ENCODE measurements around the gene PIK3C2A. TPM values are rescaled to one million over a fixed set of nuclear protein-coding genes. Genes with fewer than 3 reads are reported as not detected.
"Not testable (repeated sequence)": the region's sequence is repeated elsewhere in the genome, so short reads cannot be mapped to it uniquely, and the experiment has no call there.

Gene PIK3C2A
- total and polyA plus RNA-seq, 2 donors (not counting 3 experiments of a cell fraction or from before 2014, with no cell fraction given): 33.7 to 142 TPM

DNA sequence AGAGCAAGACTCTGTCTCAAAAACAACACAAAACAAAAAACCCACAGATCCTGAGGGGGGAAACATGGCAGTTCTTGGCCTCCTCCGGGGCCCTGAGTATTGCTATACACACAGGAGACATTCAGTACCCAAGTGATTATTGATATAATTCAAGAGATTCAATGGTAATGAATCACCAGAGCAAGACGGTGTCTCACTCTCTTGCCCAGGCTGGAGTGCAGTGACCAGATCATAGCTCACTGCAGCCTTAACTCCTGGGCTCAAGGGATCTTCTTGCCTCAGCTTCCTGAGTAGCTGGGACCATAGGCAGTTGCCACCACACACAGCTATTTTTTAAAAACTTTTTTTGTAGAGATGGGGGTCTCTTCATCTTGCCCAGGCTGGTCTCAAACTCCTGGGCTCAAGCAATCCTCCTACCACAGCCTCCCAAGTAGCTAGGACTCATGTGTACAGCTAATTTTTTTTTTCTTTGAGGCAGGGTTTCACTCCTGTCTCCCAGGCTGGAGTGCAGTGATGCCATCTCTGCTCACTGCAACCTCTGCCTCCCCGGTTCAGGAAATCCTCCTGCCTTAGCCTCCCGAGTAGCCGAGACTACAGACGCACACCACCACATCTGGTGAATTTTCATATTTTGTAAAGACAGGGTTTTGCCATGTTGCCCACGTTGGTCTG, 21.8 kb upstream of the PIK3C2A start:
- ChIA-PET CTCF (interaction anchor here (0.7 to 2.4 kb wide), 34 partner anchors 8 to 298 kb away, joined by 3 to 22 read pairs (median 5); partner anchors contain the start of genes NCR3LG1, NUCB2 and PIK3C2A), POLR2A (interaction anchor here (0.6 to 1.1 kb wide), 2 partner anchors 20 to 27 kb away, joined by 3 to 5 read pairs; no protein-coding TSS in a partner anchor)
- no peaks in the 10 kb centered on the region for H3K9me1 ChIP-seq (replicated peaks; ENCODE audit: control insufficient read depth, extremely low read depth, insufficient read depth, low read length)
- BruUV-seq (replicated peaks): no TSS peak
- H3K27me3 ChIP-seq (ENCODE audit: control insufficient read depth in 2 of 2, insufficient read depth in 2 of 2, low read length in 2 of 2): no peaks in the 10 kb centered on the region
- dilution Hi-C loops (cut with MboI; ENCODE audit: extremely low pct_ligation_motif_present, low sequenced_read_pairs) (no loop called here), intact Hi-C loops (cut with micrococcal nuclease) (loop anchor here (1.0 kb wide), 5 partner anchors 47 to 299 kb away; partner anchors contain the start of genes NCR3LG1 and NUCB2)
- FAIRE-seq (no peak), DNase-seq (ENCODE audit: low read depth, low spot score) (no peak)
- H3K4me2 ChIP-seq (ENCODE audit: insufficient read depth, low read length): no peak overlapping the region
- H3K27ac ChIP-seq (ENCODE audit: insufficient read depth, low read depth, low read length): no peak overlapping the region
- H3K4me3 ChIP-seq (replicated peaks in 1 of 3; ENCODE audit: insufficient read depth in 1 of 3, low read depth in 1 of 3, low read length in 3 of 3): no peak overlapping the region
- TF ChIP-seq, protein P1, sequence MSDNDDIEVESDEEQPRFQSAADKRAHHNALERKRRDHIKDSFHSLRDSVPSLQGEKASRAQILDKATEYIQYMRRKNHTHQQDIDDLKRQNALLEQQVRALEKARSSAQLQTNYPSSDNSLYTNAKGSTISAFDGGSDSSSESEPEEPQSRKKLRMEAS (IDR thresholded peaks at IDR 0.05; ENCODE audit: insufficient read depth, insufficient read length): no peak
- TF ChIP-seq POLR2A (IDR thresholded peaks at IDR 0.05; ENCODE audit: low read depth, low read length) (no peak), MYC (IDR thresholded peaks at IDR 0.05; ENCODE audit: low read depth, low read length) (no peak), FOS (IDR thresholded peaks at IDR 0.05; ENCODE audit: borderline replicate concordance, insufficient read depth, low read length) (no peak), JUN (IDR thresholded peaks at IDR 0.05; ENCODE audit: borderline replicate concordance, insufficient read depth, insufficient read length, low read depth) (no peak), POLR2AphosphoS5 (IDR thresholded peaks at IDR 0.05; ENCODE audit: insufficient read depth, low read depth, low read length) (no peak), EZH2 (IDR thresholded peaks at IDR 0.05; ENCODE audit: borderline replicate concordance, low read depth, low read length, severe bottlenecking) (no peak), GATA2 (IDR thresholded peaks at IDR 0.05; ENCODE audit: insufficient read depth, insufficient read length, low read depth, low read length) (no peak)
- TF ChIP-seq, protein P2, sequence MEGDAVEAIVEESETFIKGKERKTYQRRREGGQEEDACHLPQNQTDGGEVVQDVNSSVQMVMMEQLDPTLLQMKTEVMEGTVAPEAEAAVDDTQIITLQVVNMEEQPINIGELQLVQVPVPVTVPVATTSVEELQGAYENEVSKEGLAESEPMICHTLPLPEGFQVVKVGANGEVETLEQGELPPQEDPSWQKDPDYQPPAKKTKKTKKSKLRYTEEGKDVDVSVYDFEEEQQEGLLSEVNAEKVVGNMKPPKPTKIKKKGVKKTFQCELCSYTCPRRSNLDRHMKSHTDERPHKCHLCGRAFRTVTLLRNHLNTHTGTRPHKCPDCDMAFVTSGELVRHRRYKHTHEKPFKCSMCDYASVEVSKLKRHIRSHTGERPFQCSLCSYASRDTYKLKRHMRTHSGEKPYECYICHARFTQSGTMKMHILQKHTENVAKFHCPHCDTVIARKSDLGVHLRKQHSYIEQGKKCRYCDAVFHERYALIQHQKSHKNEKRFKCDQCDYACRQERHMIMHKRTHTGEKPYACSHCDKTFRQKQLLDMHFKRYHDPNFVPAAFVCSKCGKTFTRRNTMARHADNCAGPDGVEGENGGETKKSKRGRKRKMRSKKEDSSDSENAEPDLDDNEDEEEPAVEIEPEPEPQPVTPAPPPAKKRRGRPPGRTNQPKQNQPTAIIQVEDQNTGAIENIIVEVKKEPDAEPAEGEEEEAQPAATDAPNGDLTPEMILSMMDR (IDR thresholded peaks at IDR 0.05; ENCODE audit: extremely low read depth in 1 of 2, insufficient read depth in 1 of 2, low read depth in 1 of 2, low read length in 2 of 2): no peak
- no peaks in the 10 kb centered on the region for H3K79me2 ChIP-seq (ENCODE audit: control insufficient read depth, insufficient read depth, low read length)
- peak overlapping the region; percentile 93 for H2AFZ ChIP-seq (ENCODE audit: low read depth, low read length)
- H3K4me1 ChIP-seq (ENCODE audit: control insufficient read depth, extremely low read depth, insufficient read depth, low read length): peaks cover 10% of the 10 kb centered on the region
- no peaks in the 10 kb centered on the region for H3K9me3 ChIP-seq (replicated peaks; ENCODE audit: control insufficient read depth, insufficient read depth, low read length)
- no peaks in the 10 kb centered on the region for H4K20me1 ChIP-seq (replicated peaks; ENCODE audit: control insufficient read depth, extremely low read depth, insufficient read depth, low read length)
- H3K36me3 ChIP-seq (ENCODE audit: control insufficient read depth in 2 of 2, extremely low read depth in 1 of 2, insufficient read depth in 2 of 2, low read length in 2 of 2): no peaks in the 10 kb centered on the region
- no peak overlapping the region for H3K9ac ChIP-seq (replicated peaks; ENCODE audit: extremely low read depth, insufficient read depth, low read length)

DNA sequence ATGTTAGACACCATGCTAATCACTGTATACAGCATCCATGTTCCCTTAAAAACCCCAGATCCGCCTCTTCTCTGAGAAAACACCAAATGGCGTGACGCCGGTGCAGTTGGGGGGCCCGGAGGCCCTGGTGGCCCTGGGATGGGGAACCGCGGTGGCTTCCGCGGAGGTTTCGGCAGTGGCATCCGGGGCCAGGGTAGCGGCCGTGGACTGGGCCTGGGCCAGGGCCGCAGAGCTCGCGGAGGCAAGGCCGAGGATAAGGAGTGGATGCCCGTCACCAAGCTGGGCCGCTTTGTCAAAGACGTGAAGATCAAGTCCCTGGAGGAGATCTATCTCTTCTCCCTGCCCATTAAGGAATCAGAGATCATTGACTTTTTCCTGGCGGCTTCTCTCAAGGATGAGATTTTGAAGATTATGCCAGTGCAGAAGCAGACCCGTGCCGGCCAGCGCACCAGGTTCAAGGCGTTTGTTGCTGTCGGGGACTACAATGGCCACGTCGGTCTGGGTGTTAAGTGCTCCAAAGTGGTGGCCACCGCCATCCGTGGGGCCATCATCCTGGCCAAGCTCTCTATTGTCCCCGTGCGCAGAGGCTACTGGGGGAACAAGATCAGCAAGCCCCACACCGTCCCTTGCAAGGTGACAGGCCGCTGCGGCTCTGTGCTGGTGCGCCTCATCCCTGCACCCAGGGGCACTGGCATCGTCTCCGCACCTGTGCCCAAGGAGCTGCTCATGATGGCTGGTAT, 20.6 kb upstream of the PIK3C2A start:
- H3K4me3 ChIP-seq (replicated peaks in 1 of 3; ENCODE audit: insufficient read depth in 1 of 3, low read depth in 1 of 3, low read length in 3 of 3); intact Hi-C loops (cut with micrococcal nuclease); POLR2A ChIA-PET; H3K27me3 ChIP-seq (ENCODE audit: control insufficient read depth in 2 of 2, insufficient read depth in 2 of 2, low read length in 2 of 2); H3K9ac ChIP-seq (replicated peaks; ENCODE audit: extremely low read depth, insufficient read depth, low read length); H3K36me3 ChIP-seq (ENCODE audit: control insufficient read depth in 2 of 2, extremely low read depth in 1 of 2, insufficient read depth in 2 of 2, low read length in 2 of 2); H3K9me3 ChIP-seq (replicated peaks; ENCODE audit: control insufficient read depth, insufficient read depth, low read length); dilution Hi-C loops (cut with MboI; ENCODE audit: extremely low pct_ligation_motif_present, low sequenced_read_pairs); BruUV-seq (replicated peaks); H4K20me1 ChIP-seq (replicated peaks; ENCODE audit: control insufficient read depth, extremely low read depth, insufficient read depth, low read length); H2AFZ ChIP-seq (ENCODE audit: low read depth, low read length); H3K9me1 ChIP-seq (replicated peaks; ENCODE audit: control insufficient read depth, extremely low read depth, insufficient read depth, low read length); H3K79me2 ChIP-seq (ENCODE audit: control insufficient read depth, insufficient read depth, low read length); H3K27ac ChIP-seq (ENCODE audit: insufficient read depth, low read depth, low read length); H3K4me2 ChIP-seq (ENCODE audit: insufficient read depth, low read length); DNase-seq (ENCODE audit: low read depth, low spot score); FAIRE-seq: not testable (repeated sequence)
- CTCF ChIA-PET: interaction anchor here (1.5 to 2.4 kb wide), 4 partner anchors 52 to 278 kb away, joined by 5 to 22 read pairs (median 8); partner anchors contain the start of gene NCR3LG1
- peaks cover 14% of the 10 kb centered on the region for H3K4me1 ChIP-seq (ENCODE audit: control insufficient read depth, extremely low read depth, insufficient read depth, low read length)
